Prostate gland (tissue), 2 donors: ENCODE results near the gene ZNF799. TPM values are rescaled to one million over a fixed set of nuclear protein-coding genes. Genes with fewer than 3 reads are reported as not detected.
A peak's percentile ranks its signal among the peaks of the same experiment; 100 is the strongest.
"Not testable (repeated sequence)": the region's sequence is repeated elsewhere in the genome, so short reads cannot be mapped to it uniquely, and the experiment has no call there.

Experiments used
- DNase-seq: peaks from one replicate; pipeline ENCODE4 v3.0.0-alpha.2; 2019; ENCODE audit warnings: low spot score
- H3K27ac ChIP-seq, 2 donors: fragments of 200-600 bp; sonication (generic); 2 replicates each; pipeline ENCODE4 v1.5.1; 2017 to 2019
- H3K27me3 ChIP-seq: fragments of 200-600 bp; sonication (generic); replicated peaks from 2 replicates; pipeline ENCODE4 v1.5.1; 2019; ENCODE audit not compliant: insufficient read depth
- H3K36me3 ChIP-seq, 2 donors: fragments of 200-600 bp; sonication (generic); 1 replicate in 1 of 2; 2 replicates in 1 of 2; pipeline versions ENCODE4 v1.5.1 to v1.8.1; 2017 to 2019
- H3K4me1 ChIP-seq: fragments of 200-600 bp; sonication (generic); replicated peaks from 2 replicates; pipeline ENCODE4 v1.5.1; 2019
- H3K4me3 ChIP-seq, 2 donors: fragments of 200-600 bp; sonication (generic); 2 replicates each; pipeline ENCODE4 v1.5.1; 2017 to 2019
- H3K9me3 ChIP-seq: fragments of 200-600 bp; sonication (generic); 2 replicates; pipeline ENCODE4 v1.5.1; 2017
- POLR2A ChIP-seq: fragments of 450-650 bp; IDR thresholded peaks from one replicate; pipeline ENCODE4 v1.6.1; 2016; ENCODE audit warnings: antibody characterized with exemption, mild to moderate bottlenecking
- POLR2AphosphoS5 ChIP-seq: sonication (generic); formaldehyde crosslinking; IDR thresholded peaks from one replicate; pipeline ENCODE4 v1.6.1; 2017; ENCODE audit warnings: antibody characterized with exemption
- WGBS: methylation state at CpG from one replicate; pipeline ENCODE4 v1.1.5; 2018; 5-methylcytosine and 5-hydroxymethylcytosine counted together
- intact Hi-C: fragments of 100-400 bp; cut with DNase I; formaldehyde crosslinking; loops from one replicate; pipeline ENCODE4 v1.14.2; 2022
- total RNA-seq, 2 donors: library from RNA; depleted of rRNA; stranded (reverse); fragments of >200 nt; gene quantifications; one replicate each; pipeline ENCODE4 v1.1.0, GENCODE V29; 2016
- TF ChIP-seq, protein P1 (sequence below), 4 experiments: fragments of 200-600 bp in 2 of 4; fragments of 450-650 bp in 2 of 4; sonication (generic) in 2 of 4; IDR thresholded peaks; 1 replicate in 3 of 4; 2 replicates in 1 of 4; pipeline ENCODE4 v1.5.1; 2016 to 2019; ENCODE audit warnings: antibody characterized with exemption in 4 of 4, mild to moderate bottlenecking in 2 of 4, moderate library complexity in 2 of 4

ZNF799 gene
- total RNA-seq, 2 donors from 2014 or later: 4.5 to 5.7 TPM

- Histone ChIP-seq H3K36me3 (no peaks in the 10 kb centered on the region), H3K4me3 (peak overlapping the region; percentile 95 to 99), H3K9me3 (no peaks in the 10 kb centered on the region), H3K4me1 (no peaks in the 10 kb centered on the region), H3K27me3 (no peaks in the 10 kb centered on the region), H3K27ac (peak overlapping the region; percentile 91 to 93)
- TF ChIP-seq POLR2AphosphoS5 (no peak), POLR2A (no peak)
- TF ChIP-seq, protein P1, sequence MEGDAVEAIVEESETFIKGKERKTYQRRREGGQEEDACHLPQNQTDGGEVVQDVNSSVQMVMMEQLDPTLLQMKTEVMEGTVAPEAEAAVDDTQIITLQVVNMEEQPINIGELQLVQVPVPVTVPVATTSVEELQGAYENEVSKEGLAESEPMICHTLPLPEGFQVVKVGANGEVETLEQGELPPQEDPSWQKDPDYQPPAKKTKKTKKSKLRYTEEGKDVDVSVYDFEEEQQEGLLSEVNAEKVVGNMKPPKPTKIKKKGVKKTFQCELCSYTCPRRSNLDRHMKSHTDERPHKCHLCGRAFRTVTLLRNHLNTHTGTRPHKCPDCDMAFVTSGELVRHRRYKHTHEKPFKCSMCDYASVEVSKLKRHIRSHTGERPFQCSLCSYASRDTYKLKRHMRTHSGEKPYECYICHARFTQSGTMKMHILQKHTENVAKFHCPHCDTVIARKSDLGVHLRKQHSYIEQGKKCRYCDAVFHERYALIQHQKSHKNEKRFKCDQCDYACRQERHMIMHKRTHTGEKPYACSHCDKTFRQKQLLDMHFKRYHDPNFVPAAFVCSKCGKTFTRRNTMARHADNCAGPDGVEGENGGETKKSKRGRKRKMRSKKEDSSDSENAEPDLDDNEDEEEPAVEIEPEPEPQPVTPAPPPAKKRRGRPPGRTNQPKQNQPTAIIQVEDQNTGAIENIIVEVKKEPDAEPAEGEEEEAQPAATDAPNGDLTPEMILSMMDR (IDR thresholded peaks at IDR 0.05): no peak
- peak; percentile 6 for DNase-seq
- intact Hi-C loops: loop anchor here (2.0 to 10.0 kb wide), 2 partner anchors 70 to 200 kb away; partner anchors contain the start of genes ZNF136 and ZNF44
- WGBS: 3% methylated on average over 28 of the region's 28 CpGs
These were observed 36.5 kb downstream of the ZNF799 start for GRCh38 chr19:12364391-12365235.

- not testable (repeated sequence) for DNase-seq, H3K36me3 ChIP-seq, H3K4me1 ChIP-seq, H3K4me3 ChIP-seq, H3K9me3 ChIP-seq, H3K27ac ChIP-seq, H3K27me3 ChIP-seq
- intact Hi-C loops: loop anchor here (10.0 kb wide), 1 partner anchor 197 kb away; the partner anchor contains the start of gene ZNF136
- 97% methylated on average over 29 of the region's 30 CpGs for WGBS
These were observed 38.8 kb downstream of the ZNF799 start for GRCh38 chr19:12362236-12362635.

DNA sequence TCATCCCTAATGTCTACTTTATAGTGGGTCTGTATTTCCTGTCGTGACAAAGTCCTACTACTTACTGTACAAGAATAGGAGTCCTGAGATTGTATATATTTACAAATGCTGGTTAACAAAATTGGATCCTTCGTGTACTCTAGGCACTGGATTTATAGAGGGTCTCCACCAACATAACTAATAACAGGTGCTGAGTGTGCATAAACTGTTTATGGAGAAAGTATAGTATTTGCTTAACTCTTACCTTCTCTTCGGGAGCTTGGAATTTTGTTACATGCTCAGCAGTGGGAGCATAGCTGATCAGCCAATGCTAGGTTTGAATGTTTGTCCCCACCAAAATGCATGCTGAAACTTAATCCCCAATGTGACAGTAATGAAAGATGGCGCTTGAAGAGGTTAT lies 47.7 kb downstream of the ZNF799 start:
- intact Hi-C loops: no loop called here
- WGBS: 93% methylated on average over 4 of the region's 4 CpGs
- no peak for DNase-seq
- Histone ChIP-seq H3K27me3 (no peaks in the 10 kb centered on the region), H3K4me3 (no peak overlapping the region), H3K36me3 (no peaks in the 10 kb centered on the region), H3K9me3 (no peaks in the 10 kb centered on the region), H3K27ac (no peak overlapping the region), H3K4me1 (no peaks in the 10 kb centered on the region)
- TF ChIP-seq POLR2AphosphoS5 (no peak), POLR2A (no peak)
- TF ChIP-seq, protein P1 (IDR thresholded peaks at IDR 0.05): no peak

- no peak overlapping the region for H3K4me3 ChIP-seq
- no peaks in the 10 kb centered on the region for H3K4me1 ChIP-seq
- DNase-seq: no peak
- no peak overlapping the region for H3K27ac ChIP-seq
- intact Hi-C loops: no loop called here
- H3K36me3 ChIP-seq: no peaks in the 10 kb centered on the region
- H3K9me3 ChIP-seq: no peaks in the 10 kb centered on the region
- WGBS: 96% methylated on average over 5 of the region's 5 CpGs
- TF ChIP-seq POLR2A: no peak
- TF ChIP-seq, protein P1 (IDR thresholded peaks at IDR 0.05): no peak
- no peak for TF ChIP-seq POLR2AphosphoS5
- H3K27me3 ChIP-seq: no peaks in the 10 kb centered on the region
These were observed 50.2 kb downstream of the ZNF799 start for GRCh38 chr19:12350890-12351197.

DNA sequence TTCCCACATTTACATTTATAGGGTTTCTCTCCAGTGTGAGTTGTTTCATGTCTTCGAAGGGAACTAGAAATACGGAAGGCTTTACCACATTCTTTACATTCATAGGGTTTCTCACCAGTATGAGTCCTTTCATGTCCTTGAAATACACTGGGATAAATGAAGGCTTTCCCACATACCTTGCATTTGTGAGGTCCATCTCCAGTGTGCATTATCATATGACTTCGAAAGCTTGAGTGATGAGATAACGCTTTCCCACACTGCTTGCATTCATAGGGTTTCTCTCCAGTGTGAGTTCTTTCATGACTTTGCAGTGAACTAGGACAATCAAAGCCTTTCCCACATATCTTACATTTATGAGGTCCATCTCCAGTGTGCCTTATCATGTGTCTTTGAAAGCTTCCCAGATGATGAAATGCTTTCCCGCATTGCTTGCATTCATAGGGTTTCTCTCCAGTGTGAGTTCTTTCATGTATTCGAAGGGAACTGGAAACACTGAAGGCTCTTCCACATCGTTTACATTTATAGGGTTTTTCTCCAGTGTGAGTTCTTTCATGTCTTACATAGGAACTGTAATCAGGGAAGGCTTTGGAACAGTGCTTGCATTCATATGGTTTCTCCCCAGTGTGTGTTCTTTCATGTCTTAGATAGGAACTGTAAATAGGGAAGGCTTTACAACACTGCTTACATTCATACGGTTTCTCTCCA lies 50.7 kb downstream of the ZNF799 start:
- Histone ChIP-seq H3K27me3 (no peaks in the 10 kb centered on the region), H3K27ac (no peak overlapping the region), H3K9me3 (no peaks in the 10 kb centered on the region), H3K36me3 (no peaks in the 10 kb centered on the region), H3K4me3 (no peak overlapping the region), H3K4me1 (no peaks in the 10 kb centered on the region)
- intact Hi-C loops: no loop called here
- no peak for DNase-seq
- no peak for TF ChIP-seq POLR2AphosphoS5
- TF ChIP-seq, protein P1 (IDR thresholded peaks at IDR 0.05): no peak
- TF ChIP-seq POLR2A: no peak
- 98% methylated on average over 8 of the region's 8 CpGs for WGBS
